ENCODE results near the gene LRPPRC. TPM values are rescaled to one million over a fixed set of nuclear protein-coding genes. Genes with fewer than 3 reads are reported as not detected.

Gene LRPPRC
- total and polyA plus RNA-seq, 10 of the 15 experiments (the other 5 are each of a cell fraction or from before 2014, with no cell fraction given), result 34.1 to 152 (median 97.0) TPM

DNA sequence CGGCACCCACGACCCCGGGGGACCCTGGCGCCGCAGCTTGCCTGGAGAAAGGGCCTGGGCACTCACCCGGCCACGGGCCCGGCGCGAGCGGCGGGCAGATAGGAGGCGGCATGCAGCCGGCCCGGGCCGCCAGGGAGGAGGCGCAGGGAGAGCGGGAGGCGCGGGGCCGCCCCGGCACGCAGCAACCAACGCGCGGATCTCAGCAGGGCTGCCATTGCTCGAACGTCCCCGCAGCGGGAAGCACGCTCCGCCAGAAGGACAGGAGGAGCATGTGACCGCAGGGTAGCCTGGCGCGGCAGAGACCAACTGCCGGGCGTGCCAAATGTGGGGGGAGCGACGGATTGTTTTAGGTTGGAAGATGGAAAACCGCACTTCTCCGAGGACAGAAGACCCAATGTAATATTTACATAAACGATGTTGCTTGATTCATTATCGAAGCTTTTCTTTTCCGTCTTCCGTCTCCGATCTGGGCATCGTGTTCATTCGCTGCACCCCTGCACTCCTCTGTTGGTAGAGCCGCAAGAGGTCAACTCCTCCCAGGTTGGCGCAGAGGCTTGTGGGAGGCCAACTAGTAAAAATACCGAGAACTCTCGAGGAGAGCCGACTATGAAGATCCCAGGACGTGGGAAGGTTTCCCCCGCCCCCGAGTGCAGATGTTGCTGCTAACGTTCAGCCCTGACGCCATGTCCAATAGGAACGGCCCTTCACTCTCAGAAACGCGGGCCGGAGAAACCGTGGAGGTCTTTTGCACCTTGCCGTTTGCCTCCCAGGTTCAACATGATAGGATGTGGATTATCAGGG, at the start of gene LRPPRC (continued):
- TF ChIP-seq, protein P1, sequence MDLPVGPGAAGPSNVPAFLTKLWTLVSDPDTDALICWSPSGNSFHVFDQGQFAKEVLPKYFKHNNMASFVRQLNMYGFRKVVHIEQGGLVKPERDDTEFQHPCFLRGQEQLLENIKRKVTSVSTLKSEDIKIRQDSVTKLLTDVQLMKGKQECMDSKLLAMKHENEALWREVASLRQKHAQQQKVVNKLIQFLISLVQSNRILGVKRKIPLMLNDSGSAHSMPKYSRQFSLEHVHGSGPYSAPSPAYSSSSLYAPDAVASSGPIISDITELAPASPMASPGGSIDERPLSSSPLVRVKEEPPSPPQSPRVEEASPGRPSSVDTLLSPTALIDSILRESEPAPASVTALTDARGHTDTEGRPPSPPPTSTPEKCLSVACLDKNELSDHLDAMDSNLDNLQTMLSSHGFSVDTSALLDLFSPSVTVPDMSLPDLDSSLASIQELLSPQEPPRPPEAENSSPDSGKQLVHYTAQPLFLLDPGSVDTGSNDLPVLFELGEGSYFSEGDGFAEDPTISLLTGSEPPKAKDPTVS (IDR thresholded peaks at IDR 0.05; ENCODE audit: low read depth, low read length), result peak; percentile 52; the same call in 1 of the 2 replicates
- TF ChIP-seq RB1 (IDR thresholded peaks at IDR 0.05; ENCODE audit: borderline replicate concordance) (peak; percentile 80; the same call in 1 of the 2 replicates), BACH1 (IDR thresholded peaks at IDR 0.05; ENCODE audit: borderline replicate concordance) (peak; percentile 50; the same call in 1 of the 2 replicates), CEBPB (IDR thresholded peaks at IDR 0.05; ENCODE audit: borderline replicate concordance in 1 of 2, low read depth in 2 of 2, low read length in 2 of 2) (no peak), MYC (IDR thresholded peaks at IDR 0.05; ENCODE audit: insufficient read depth, insufficient read length, insufficient replicate concordance, low read length, severe bottlenecking) (peak; percentile 78), PAX8 (IDR thresholded peaks at IDR 0.05) (no peak; the same call in 1 of the 2 replicates), SMAD1 (IDR thresholded peaks at IDR 0.05; ENCODE audit: low read depth, partially characterized antibody) (no peak), ZNF24 (IDR thresholded peaks at IDR 0.05) (0 out of 2 replicates have a peak, but pooled peaks have one; percentile 14), IRF4 (IDR thresholded peaks at IDR 0.05; ENCODE audit: low read depth, low read length) (no peak), KLF5 (IDR thresholded peaks at IDR 0.05; ENCODE audit: partially characterized antibody) (peak; percentile 100), SPI1 (IDR thresholded peaks at IDR 0.05; ENCODE audit: borderline replicate concordance, insufficient read depth, low read depth, low read length) (no peak), CREM (IDR thresholded peaks at IDR 0.05; ENCODE audit: low read depth) (peak; percentile 61), SUPT20H (IDR thresholded peaks at IDR 0.05; ENCODE audit: borderline replicate concordance, control insufficient read depth, low read depth, low read length) (no peak), YY1 (IDR thresholded peaks at IDR 0.05; ENCODE audit: low read depth, low read length) (peak; percentile 94)
- TF ChIP-seq, protein P2, sequence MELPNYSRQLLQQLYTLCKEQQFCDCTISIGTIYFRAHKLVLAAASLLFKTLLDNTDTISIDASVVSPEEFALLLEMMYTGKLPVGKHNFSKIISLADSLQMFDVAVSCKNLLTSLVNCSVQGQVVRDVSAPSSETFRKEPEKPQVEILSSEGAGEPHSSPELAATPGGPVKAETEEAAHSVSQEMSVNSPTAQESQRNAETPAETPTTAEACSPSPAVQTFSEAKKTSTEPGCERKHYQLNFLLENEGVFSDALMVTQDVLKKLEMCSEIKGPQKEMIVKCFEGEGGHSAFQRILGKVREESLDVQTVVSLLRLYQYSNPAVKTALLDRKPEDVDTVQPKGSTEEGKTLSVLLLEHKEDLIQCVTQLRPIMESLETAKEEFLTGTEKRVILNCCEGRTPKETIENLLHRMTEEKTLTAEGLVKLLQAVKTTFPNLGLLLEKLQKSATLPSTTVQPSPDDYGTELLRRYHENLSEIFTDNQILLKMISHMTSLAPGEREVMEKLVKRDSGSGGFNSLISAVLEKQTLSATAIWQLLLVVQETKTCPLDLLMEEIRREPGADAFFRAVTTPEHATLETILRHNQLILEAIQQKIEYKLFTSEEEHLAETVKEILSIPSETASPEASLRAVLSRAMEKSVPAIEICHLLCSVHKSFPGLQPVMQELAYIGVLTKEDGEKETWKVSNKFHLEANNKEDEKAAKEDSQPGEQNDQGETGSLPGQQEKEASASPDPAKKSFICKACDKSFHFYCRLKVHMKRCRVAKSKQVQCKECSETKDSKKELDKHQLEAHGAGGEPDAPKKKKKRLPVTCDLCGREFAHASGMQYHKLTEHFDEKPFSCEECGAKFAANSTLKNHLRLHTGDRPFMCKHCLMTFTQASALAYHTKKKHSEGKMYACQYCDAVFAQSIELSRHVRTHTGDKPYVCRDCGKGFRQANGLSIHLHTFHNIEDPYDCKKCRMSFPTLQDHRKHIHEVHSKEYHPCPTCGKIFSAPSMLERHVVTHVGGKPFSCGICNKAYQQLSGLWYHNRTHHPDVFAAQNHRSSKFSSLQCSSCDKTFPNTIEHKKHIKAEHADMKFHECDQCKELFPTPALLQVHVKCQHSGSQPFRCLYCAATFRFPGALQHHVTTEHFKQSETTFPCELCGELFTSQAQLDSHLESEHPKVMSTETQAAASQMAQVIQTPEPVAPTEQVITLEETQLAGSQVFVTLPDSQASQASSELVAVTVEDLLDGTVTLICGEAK (IDR thresholded peaks at IDR 0.05; ENCODE audit: borderline replicate concordance), result peak; percentile 63; the same call in 1 of the 2 replicates
- TF ChIP-seq, protein P3, sequence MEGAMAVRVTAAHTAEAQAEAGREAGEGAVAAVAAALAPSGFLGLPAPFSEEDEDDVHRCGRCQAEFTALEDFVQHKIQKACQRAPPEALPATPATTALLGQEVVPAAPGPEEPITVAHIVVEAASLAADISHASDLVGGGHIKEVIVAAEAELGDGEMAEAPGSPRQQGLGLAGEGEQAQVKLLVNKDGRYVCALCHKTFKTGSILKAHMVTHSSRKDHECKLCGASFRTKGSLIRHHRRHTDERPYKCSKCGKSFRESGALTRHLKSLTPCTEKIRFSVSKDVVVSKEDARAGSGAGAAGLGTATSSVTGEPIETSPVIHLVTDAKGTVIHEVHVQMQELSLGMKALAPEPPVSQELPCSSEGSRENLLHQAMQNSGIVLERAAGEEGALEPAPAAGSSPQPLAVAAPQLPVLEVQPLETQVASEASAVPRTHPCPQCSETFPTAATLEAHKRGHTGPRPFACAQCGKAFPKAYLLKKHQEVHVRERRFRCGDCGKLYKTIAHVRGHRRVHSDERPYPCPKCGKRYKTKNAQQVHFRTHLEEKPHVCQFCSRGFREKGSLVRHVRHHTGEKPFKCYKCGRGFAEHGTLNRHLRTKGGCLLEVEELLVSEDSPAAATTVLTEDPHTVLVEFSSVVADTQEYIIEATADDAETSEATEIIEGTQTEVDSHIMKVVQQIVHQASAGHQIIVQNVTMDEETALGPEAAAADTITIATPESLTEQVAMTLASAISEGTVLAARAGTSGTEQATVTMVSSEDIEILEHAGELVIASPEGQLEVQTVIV (IDR thresholded peaks at IDR 0.05; ENCODE audit: borderline replicate concordance, partially characterized antibody), result peak; percentile 96
- TF ChIP-seq, protein P4, sequence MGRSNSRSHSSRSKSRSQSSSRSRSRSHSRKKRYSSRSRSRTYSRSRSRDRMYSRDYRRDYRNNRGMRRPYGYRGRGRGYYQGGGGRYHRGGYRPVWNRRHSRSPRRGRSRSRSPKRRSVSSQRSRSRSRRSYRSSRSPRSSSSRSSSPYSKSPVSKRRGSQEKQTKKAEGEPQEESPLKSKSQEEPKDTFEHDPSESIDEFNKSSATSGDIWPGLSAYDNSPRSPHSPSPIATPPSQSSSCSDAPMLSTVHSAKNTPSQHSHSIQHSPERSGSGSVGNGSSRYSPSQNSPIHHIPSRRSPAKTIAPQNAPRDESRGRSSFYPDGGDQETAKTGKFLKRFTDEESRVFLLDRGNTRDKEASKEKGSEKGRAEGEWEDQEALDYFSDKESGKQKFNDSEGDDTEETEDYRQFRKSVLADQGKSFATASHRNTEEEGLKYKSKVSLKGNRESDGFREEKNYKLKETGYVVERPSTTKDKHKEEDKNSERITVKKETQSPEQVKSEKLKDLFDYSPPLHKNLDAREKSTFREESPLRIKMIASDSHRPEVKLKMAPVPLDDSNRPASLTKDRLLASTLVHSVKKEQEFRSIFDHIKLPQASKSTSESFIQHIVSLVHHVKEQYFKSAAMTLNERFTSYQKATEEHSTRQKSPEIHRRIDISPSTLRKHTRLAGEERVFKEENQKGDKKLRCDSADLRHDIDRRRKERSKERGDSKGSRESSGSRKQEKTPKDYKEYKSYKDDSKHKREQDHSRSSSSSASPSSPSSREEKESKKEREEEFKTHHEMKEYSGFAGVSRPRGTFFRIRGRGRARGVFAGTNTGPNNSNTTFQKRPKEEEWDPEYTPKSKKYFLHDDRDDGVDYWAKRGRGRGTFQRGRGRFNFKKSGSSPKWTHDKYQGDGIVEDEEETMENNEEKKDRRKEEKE (IDR thresholded peaks at IDR 0.05), result peak; percentile 98
